Measurements from ENCODE around the gene ARTN. TPM values are rescaled to one million over a fixed set of nuclear protein-coding genes. Genes with fewer than 3 reads are reported as not detected.
A peak's percentile ranks its signal among the peaks of the same experiment; 100 is the strongest.

Gene ARTN
- total and polyA plus RNA-seq, 7 donors = 0.05 to 0.79 (median 0.43) TPM; not detected in 1

- DNase-seq (no peak), ATAC-seq (no peak)
- Histone ChIP-seq H3K27me3 (ENCODE audit: insufficient read depth in 3 of 3, low read length in 2 of 3) (no peaks in the 10 kb centered on the region), H3K4me3 (no peak overlapping the region), H3K36me3 (ENCODE audit: insufficient read depth in 1 of 2, low read depth in 1 of 2) (peaks cover 0 to 29% of the 10 kb centered on the region in 2 donors), H3K9me3 (no peaks in the 10 kb centered on the region), H3K4me1 (no peaks in the 10 kb centered on the region), H3K27ac (no peak overlapping the region)
- 92 to 95% (median 94%) methylated on average over 9 of the region's 9 CpGs for WGBS, 3 donors
- intact Hi-C loops (cut with DNase I) = no loop called here
- no peak for TF ChIP-seq CTCF (IDR thresholded peaks at IDR 0.05)
Observed at GRCh38 chr1:43925846-43926245, 7.8 kb upstream of the ARTN start.

GRCh38 chr1:43930168-43930948, 3.2 kb upstream of the ARTN start:
- Histone ChIP-seq H3K9me3 (no peaks in the 10 kb centered on the region), H3K27me3 (ENCODE audit: insufficient read depth in 3 of 3, low read length in 2 of 3) (peaks cover 0 to 4% (median 0%) of the 10 kb centered on the region in 3 donors), H3K27ac (no peak overlapping the region), H3K36me3 (ENCODE audit: insufficient read depth in 1 of 2, low read depth in 1 of 2) (peaks cover 0 to 13% of the 10 kb centered on the region in 2 donors), H3K4me3 (no peak overlapping the region), H3K4me1 (peaks cover 18% of the 10 kb centered on the region)
- DNase-seq (no peak), ATAC-seq (no peak)
- intact Hi-C loops (cut with DNase I) = loop anchor here (5.0 to 10.0 kb wide), 3 partner anchors 48 to 266 kb away; no protein-coding TSS in a partner anchor
- peak; percentile 36 for TF ChIP-seq CTCF (IDR thresholded peaks at IDR 0.05)
- WGBS, 3 donors = 93 to 97% (median 96%) methylated on average over 10 of the region's 10 CpGs

GRCh38 chr1:43930949-43931275, 2.7 kb upstream of the ARTN start:
- 68 to 72% (median 69%) methylated on average over 4 of the region's 4 CpGs for WGBS, 3 donors

GRCh38 chr1:43931711-43932660, 1.6 kb upstream of the ARTN start:
- WGBS, 3 donors = 82 to 87% (median 83%) methylated on average over 13 of the region's 13 CpGs
- Histone ChIP-seq H3K9me3 (no peaks in the 10 kb centered on the region), H3K4me3 (no peak overlapping the region), H3K36me3 (ENCODE audit: insufficient read depth in 1 of 2, low read depth in 1 of 2) (no peaks in the 10 kb centered on the region), H3K27me3 (ENCODE audit: insufficient read depth in 3 of 3, low read length in 2 of 3) (peaks cover 0 to 4% (median 0%) of the 10 kb centered on the region in 3 donors), H3K4me1 (peaks cover 25% of the 10 kb centered on the region), H3K27ac (no peak overlapping the region)
- no peak for TF ChIP-seq CTCF (IDR thresholded peaks at IDR 0.05)
- intact Hi-C loops (cut with DNase I) = loop anchor here (5.0 to 10.0 kb wide), 3 partner anchors 50 to 267 kb away; no protein-coding TSS in a partner anchor
- ATAC-seq (no peak), DNase-seq (no peak)

More at GRCh38 chr1:43930949-43931275, 2.7 kb upstream of the ARTN start:
- intact Hi-C loops (cut with DNase I) = loop anchor here (5.0 to 10.0 kb wide), 3 partner anchors 49 to 266 kb away; no protein-coding TSS in a partner anchor
- Histone ChIP-seq H3K4me3 (no peak overlapping the region), H3K27ac (no peak overlapping the region), H3K4me1 (peaks cover 19% of the 10 kb centered on the region), H3K27me3 (ENCODE audit: insufficient read depth in 3 of 3, low read length in 2 of 3) (peaks cover 0 to 4% (median 0%) of the 10 kb centered on the region in 3 donors), H3K9me3 (no peaks in the 10 kb centered on the region), H3K36me3 (ENCODE audit: insufficient read depth in 1 of 2, low read depth in 1 of 2) (peaks cover 0 to 7% of the 10 kb centered on the region in 2 donors)
- TF ChIP-seq CTCF (IDR thresholded peaks at IDR 0.05) = no peak
- DNase-seq = no peak
- no peak for ATAC-seq

Measured in psoas muscle (tissue), 8 donors.